ENCODE results near the gene CXXC4.

DNA sequence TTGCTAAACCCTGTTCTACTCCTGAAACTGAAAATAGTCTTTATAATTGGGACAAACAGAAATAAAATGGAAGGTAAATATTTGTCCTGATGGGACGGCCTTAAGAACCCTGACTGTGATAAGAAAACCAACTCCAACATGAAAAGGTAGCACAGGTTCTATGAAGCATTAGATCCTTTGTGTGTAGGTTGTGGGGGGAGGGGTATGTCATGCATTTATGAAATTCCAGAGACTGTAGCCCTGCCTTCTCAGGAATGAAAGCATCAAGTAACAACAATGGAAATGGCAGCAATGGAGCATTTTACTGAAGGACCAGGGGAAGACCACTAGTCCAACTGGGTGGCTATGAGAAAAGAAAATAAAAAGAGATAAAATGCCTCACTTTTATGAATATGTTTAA lies 23.9 kb downstream of the CXXC4 start:
- TF ChIP-seq, protein P1, sequence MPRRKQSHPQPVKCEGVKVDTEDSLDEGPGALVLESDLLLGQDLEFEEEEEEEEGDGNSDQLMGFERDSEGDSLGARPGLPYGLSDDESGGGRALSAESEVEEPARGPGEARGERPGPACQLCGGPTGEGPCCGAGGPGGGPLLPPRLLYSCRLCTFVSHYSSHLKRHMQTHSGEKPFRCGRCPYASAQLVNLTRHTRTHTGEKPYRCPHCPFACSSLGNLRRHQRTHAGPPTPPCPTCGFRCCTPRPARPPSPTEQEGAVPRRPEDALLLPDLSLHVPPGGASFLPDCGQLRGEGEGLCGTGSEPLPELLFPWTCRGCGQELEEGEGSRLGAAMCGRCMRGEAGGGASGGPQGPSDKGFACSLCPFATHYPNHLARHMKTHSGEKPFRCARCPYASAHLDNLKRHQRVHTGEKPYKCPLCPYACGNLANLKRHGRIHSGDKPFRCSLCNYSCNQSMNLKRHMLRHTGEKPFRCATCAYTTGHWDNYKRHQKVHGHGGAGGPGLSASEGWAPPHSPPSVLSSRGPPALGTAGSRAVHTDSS (CRISPR knock-in tag; conservative IDR thresholded peaks at IDR 0.05) = no peak
- TF ChIP-seq ZFP37 (CRISPR knock-in tag; IDR thresholded peaks at IDR 0.05; ENCODE audit: borderline replicate concordance) (no peak), ZFX (CRISPR knock-in tag; IDR thresholded peaks at IDR 0.05; ENCODE audit: low read depth) (no peak), RNF2 (conservative IDR thresholded peaks at IDR 0.05; ENCODE audit: low read depth) (no peak), HES4 (CRISPR knock-in tag; IDR thresholded peaks at IDR 0.05; ENCODE audit: borderline replicate concordance) (no peak), ELF4 (CRISPR knock-in tag; IDR thresholded peaks at IDR 0.05; ENCODE audit: borderline replicate concordance) (no peak), GABPB1 (CRISPR knock-in tag; IDR thresholded peaks at IDR 0.05) (no peak), MAFF (IDR thresholded peaks at IDR 0.05; ENCODE audit: low read depth, low read length) (no peak)
- TF ChIP-seq, protein P2, sequence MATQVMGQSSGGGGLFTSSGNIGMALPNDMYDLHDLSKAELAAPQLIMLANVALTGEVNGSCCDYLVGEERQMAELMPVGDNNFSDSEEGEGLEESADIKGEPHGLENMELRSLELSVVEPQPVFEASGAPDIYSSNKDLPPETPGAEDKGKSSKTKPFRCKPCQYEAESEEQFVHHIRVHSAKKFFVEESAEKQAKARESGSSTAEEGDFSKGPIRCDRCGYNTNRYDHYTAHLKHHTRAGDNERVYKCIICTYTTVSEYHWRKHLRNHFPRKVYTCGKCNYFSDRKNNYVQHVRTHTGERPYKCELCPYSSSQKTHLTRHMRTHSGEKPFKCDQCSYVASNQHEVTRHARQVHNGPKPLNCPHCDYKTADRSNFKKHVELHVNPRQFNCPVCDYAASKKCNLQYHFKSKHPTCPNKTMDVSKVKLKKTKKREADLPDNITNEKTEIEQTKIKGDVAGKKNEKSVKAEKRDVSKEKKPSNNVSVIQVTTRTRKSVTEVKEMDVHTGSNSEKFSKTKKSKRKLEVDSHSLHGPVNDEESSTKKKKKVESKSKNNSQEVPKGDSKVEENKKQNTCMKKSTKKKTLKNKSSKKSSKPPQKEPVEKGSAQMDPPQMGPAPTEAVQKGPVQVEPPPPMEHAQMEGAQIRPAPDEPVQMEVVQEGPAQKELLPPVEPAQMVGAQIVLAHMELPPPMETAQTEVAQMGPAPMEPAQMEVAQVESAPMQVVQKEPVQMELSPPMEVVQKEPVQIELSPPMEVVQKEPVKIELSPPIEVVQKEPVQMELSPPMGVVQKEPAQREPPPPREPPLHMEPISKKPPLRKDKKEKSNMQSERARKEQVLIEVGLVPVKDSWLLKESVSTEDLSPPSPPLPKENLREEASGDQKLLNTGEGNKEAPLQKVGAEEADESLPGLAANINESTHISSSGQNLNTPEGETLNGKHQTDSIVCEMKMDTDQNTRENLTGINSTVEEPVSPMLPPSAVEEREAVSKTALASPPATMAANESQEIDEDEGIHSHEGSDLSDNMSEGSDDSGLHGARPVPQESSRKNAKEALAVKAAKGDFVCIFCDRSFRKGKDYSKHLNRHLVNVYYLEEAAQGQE (IDR thresholded peaks at IDR 0.05; ENCODE audit: borderline replicate concordance in 1 of 2, low read depth in 1 of 2, low read length in 2 of 2) = no peak
- TF ChIP-seq, protein P3, sequence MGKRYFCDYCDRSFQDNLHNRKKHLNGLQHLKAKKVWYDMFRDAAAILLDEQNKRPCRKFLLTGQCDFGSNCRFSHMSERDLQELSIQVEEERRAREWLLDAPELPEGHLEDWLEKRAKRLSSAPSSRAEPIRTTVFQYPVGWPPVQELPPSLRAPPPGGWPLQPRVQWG (CRISPR knock-in tag; IDR thresholded peaks at IDR 0.05; ENCODE audit: borderline replicate concordance, low read depth) = no peak

Measured in HepG2 (cell line).